Parathyroid adenoma (tissue), 2 donors: Measurements from ENCODE around the gene NAV3.

ENCODE experiments used
- H2AFZ ChIP-seq: fragments of 300-600 bp; sonication (generic); one replicate; pipeline ENCODE4 v1.7.0; 2017; ENCODE audit warnings: antibody characterized with exemption, mild to moderate bottlenecking
- H3K27ac ChIP-seq: fragments of 300-600 bp; sonication (generic); one replicate; pipeline ENCODE4 v1.7.0; 2017
- H3K27me3 ChIP-seq: fragments of 300-600 bp; sonication (generic); one replicate; pipeline ENCODE4 v1.7.0; 2017; ENCODE audit warnings: low read length; ENCODE audit not compliant: control insufficient read depth, insufficient read depth
- H3K36me3 ChIP-seq: fragments of 300-600 bp; sonication (generic); one replicate; pipeline ENCODE4 v1.7.0; 2017; ENCODE audit warnings: low read length; ENCODE audit not compliant: control insufficient read depth, insufficient read depth
- H3K4me1 ChIP-seq: fragments of 300-600 bp; sonication (generic); one replicate; pipeline ENCODE4 v1.7.0; 2017; ENCODE audit warnings: control low read depth
- H3K4me2 ChIP-seq: fragments of 300-600 bp; sonication (generic); one replicate; pipeline ENCODE4 v1.7.0; 2017; ENCODE audit warnings: low read length
- H3K4me3 ChIP-seq: fragments of 300-600 bp; sonication (generic); one replicate; pipeline ENCODE4 v1.7.0; 2017; ENCODE audit warnings: low read depth, low read length
- H3K79me2 ChIP-seq: fragments of 300-600 bp; sonication (generic); one replicate; pipeline ENCODE4 v1.7.0; 2017; ENCODE audit warnings: control low read depth
- H3K9ac ChIP-seq: fragments of 300-600 bp; sonication (generic); one replicate; pipeline ENCODE4 v1.7.0; 2017; ENCODE audit warnings: mild to moderate bottlenecking
- H3K9me3 ChIP-seq: fragments of 300-600 bp; sonication (generic); one replicate; pipeline ENCODE4 v1.7.0; 2017; ENCODE audit warnings: low read length; ENCODE audit not compliant: control insufficient read depth
- CTCF ChIP-seq: fragments of 300-600 bp; sonication (generic); IDR thresholded peaks from one replicate; pipeline ENCODE4 v1.7.0; 2017; ENCODE audit warnings: antibody characterized with exemption, mild to moderate bottlenecking
- donor health status: primary hyperparathyroidism.

Gene NAV3

GRCh38 chr12:78226763-78227162, 396.1 kb downstream of the NAV3 start:
- Histone ChIP-seq H2AFZ (no peak overlapping the region), H3K79me2 (no peaks in the 10 kb centered on the region), H3K27ac (no peak overlapping the region), H3K4me2 (no peak overlapping the region), H3K36me3 (no peaks in the 10 kb centered on the region), H3K9me3 (no peaks in the 10 kb centered on the region), H3K9ac (no peak overlapping the region), H3K4me3 (no peak overlapping the region), H3K27me3 (no peaks in the 10 kb centered on the region), H3K4me1 (no peaks in the 10 kb centered on the region)
- TF ChIP-seq CTCF = no peak

- no peaks in the 10 kb centered on the region for H3K9me3 ChIP-seq
- H3K4me1 ChIP-seq = no peaks in the 10 kb centered on the region
- H3K27me3 ChIP-seq = no peaks in the 10 kb centered on the region
- H3K27ac ChIP-seq = no peak overlapping the region
- no peak overlapping the region for H3K4me3 ChIP-seq
- H3K9ac ChIP-seq = no peak overlapping the region
- H3K79me2 ChIP-seq = no peaks in the 10 kb centered on the region
- peak; percentile 36 for TF ChIP-seq CTCF
- H3K4me2 ChIP-seq = peak overlapping the region; percentile 31
- H2AFZ ChIP-seq = peak overlapping the region; percentile 68
- H3K36me3 ChIP-seq = no peaks in the 10 kb centered on the region
Measured at GRCh38 chr12:78229591-78230101, 399.0 kb downstream of the NAV3 start.

- H3K36me3 ChIP-seq = no peaks in the 10 kb centered on the region
- no peaks in the 10 kb centered on the region for H3K27me3 ChIP-seq
- no peak overlapping the region for H3K4me3 ChIP-seq
- H3K9me3 ChIP-seq = no peaks in the 10 kb centered on the region
- H3K4me2 ChIP-seq = no peak overlapping the region
- no peaks in the 10 kb centered on the region for H3K4me1 ChIP-seq
- H3K79me2 ChIP-seq = no peaks in the 10 kb centered on the region
- H3K9ac ChIP-seq = no peak overlapping the region
- no peak for TF ChIP-seq CTCF
- no peak overlapping the region for H3K27ac ChIP-seq
- no peak overlapping the region for H2AFZ ChIP-seq
Measured at GRCh38 chr12:78232756-78233155, 402.1 kb downstream of the NAV3 start.

GRCh38 chr12:78236264-78236663, 405.6 kb downstream of the NAV3 start:
- H3K27me3 ChIP-seq = no peaks in the 10 kb centered on the region
- no peak for TF ChIP-seq CTCF
- H3K4me3 ChIP-seq = no peak overlapping the region
- H2AFZ ChIP-seq = no peak overlapping the region
- H3K4me1 ChIP-seq = no peaks in the 10 kb centered on the region
- H3K9me3 ChIP-seq = no peaks in the 10 kb centered on the region
- H3K79me2 ChIP-seq = no peaks in the 10 kb centered on the region
- no peaks in the 10 kb centered on the region for H3K36me3 ChIP-seq
- no peak overlapping the region for H3K9ac ChIP-seq
- no peak overlapping the region for H3K4me2 ChIP-seq
- H3K27ac ChIP-seq = no peak overlapping the region

GRCh38 chr12:78239544-78239943, 408.9 kb downstream of the NAV3 start:
- Histone ChIP-seq H3K27ac (no peak overlapping the region), H3K79me2 (no peaks in the 10 kb centered on the region), H3K4me1 (no peaks in the 10 kb centered on the region), H3K4me3 (no peak overlapping the region), H3K9ac (no peak overlapping the region), H3K36me3 (no peaks in the 10 kb centered on the region), H3K27me3 (no peaks in the 10 kb centered on the region), H3K4me2 (no peak overlapping the region), H3K9me3 (no peaks in the 10 kb centered on the region), H2AFZ (no peak overlapping the region)
- no peak for TF ChIP-seq CTCF
